ENCODE data around the gene TMEM196. TPM values are rescaled to one million over a fixed set of nuclear protein-coding genes. Genes with fewer than 3 reads are reported as not detected.

TMEM196 gene
- total and polyA plus RNA-seq, 2 donors (not counting 3 experiments of a cell fraction or from before 2014, with no cell fraction given) = not detected

DNA sequence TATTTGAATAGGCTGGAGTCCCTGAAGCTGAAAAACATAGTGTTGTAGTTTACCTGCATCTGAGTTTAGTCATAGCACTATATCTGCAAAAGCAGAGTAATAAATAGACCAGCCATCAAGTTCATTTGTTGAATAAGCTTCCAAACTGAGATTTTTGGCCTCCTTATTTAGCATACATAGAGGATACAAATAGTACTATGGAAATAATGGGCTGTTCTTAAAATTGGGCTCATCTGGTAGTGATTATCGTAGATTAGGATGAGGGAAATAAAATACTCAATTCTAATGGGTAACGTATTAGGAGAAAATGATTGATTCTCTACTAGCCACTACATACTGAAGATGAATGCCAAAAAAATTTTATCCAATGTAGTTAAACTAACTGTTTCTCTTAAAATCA, 41.4 kb upstream of the TMEM196 start:
- Histone ChIP-seq H3K79me2 (ENCODE audit: control insufficient read depth, insufficient read depth, low read length) (no peaks in the 10 kb centered on the region), H3K4me2 (ENCODE audit: insufficient read depth, low read length) (no peak overlapping the region), H2AFZ (ENCODE audit: low read depth, low read length) (no peak overlapping the region), H3K9ac (replicated peaks; ENCODE audit: extremely low read depth, insufficient read depth, low read length) (no peak overlapping the region), H4K20me1 (replicated peaks; ENCODE audit: control insufficient read depth, extremely low read depth, insufficient read depth, low read length) (no peaks in the 10 kb centered on the region), H3K9me1 (replicated peaks; ENCODE audit: control insufficient read depth, extremely low read depth, insufficient read depth, low read length) (no peaks in the 10 kb centered on the region), H3K36me3 (ENCODE audit: control insufficient read depth in 2 of 2, extremely low read depth in 1 of 2, insufficient read depth in 2 of 2, low read length in 2 of 2) (no peaks in the 10 kb centered on the region), H3K27me3 (ENCODE audit: control insufficient read depth in 2 of 2, insufficient read depth in 2 of 2, low read length in 2 of 2) (no peaks in the 10 kb centered on the region), H3K4me3 (replicated peaks in 1 of 3; ENCODE audit: insufficient read depth in 1 of 3, low read depth in 1 of 3, low read length in 3 of 3) (no peak overlapping the region), H3K9me3 (replicated peaks; ENCODE audit: control insufficient read depth, insufficient read depth, low read length) (no peaks in the 10 kb centered on the region), H3K4me1 (ENCODE audit: control insufficient read depth, extremely low read depth, insufficient read depth, low read length) (no peaks in the 10 kb centered on the region), H3K27ac (ENCODE audit: insufficient read depth, low read depth, low read length) (no peak overlapping the region)
- ChIA-PET CTCF (no interaction called here), POLR2A (no interaction called here)
- DNase-seq (ENCODE audit: low read depth, low spot score) (no peak), FAIRE-seq (no peak)
- dilution Hi-C loops (cut with MboI; ENCODE audit: extremely low pct_ligation_motif_present, low sequenced_read_pairs) (no loop called here), intact Hi-C loops (cut with micrococcal nuclease) (no loop called here)
- BruUV-seq (replicated peaks) = no TSS peak
- TF ChIP-seq, protein P1, sequence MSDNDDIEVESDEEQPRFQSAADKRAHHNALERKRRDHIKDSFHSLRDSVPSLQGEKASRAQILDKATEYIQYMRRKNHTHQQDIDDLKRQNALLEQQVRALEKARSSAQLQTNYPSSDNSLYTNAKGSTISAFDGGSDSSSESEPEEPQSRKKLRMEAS (IDR thresholded peaks at IDR 0.05; ENCODE audit: insufficient read depth, insufficient read length) = no peak
- no peak for TF ChIP-seq POLR2A (IDR thresholded peaks at IDR 0.05; ENCODE audit: low read depth, low read length)
- TF ChIP-seq FOS (IDR thresholded peaks at IDR 0.05; ENCODE audit: borderline replicate concordance, insufficient read depth, low read length) = no peak
- no peak for TF ChIP-seq EZH2 (IDR thresholded peaks at IDR 0.05; ENCODE audit: borderline replicate concordance, low read depth, low read length, severe bottlenecking)
- no peak for TF ChIP-seq POLR2AphosphoS5 (IDR thresholded peaks at IDR 0.05; ENCODE audit: insufficient read depth, low read depth, low read length)
- no peak for TF ChIP-seq JUN (IDR thresholded peaks at IDR 0.05; ENCODE audit: borderline replicate concordance, insufficient read depth, insufficient read length, low read depth)
- TF ChIP-seq MYC (IDR thresholded peaks at IDR 0.05; ENCODE audit: low read depth, low read length) = no peak
- TF ChIP-seq, protein P2, sequence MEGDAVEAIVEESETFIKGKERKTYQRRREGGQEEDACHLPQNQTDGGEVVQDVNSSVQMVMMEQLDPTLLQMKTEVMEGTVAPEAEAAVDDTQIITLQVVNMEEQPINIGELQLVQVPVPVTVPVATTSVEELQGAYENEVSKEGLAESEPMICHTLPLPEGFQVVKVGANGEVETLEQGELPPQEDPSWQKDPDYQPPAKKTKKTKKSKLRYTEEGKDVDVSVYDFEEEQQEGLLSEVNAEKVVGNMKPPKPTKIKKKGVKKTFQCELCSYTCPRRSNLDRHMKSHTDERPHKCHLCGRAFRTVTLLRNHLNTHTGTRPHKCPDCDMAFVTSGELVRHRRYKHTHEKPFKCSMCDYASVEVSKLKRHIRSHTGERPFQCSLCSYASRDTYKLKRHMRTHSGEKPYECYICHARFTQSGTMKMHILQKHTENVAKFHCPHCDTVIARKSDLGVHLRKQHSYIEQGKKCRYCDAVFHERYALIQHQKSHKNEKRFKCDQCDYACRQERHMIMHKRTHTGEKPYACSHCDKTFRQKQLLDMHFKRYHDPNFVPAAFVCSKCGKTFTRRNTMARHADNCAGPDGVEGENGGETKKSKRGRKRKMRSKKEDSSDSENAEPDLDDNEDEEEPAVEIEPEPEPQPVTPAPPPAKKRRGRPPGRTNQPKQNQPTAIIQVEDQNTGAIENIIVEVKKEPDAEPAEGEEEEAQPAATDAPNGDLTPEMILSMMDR (IDR thresholded peaks at IDR 0.05; ENCODE audit: extremely low read depth in 1 of 2, insufficient read depth in 1 of 2, low read depth in 1 of 2, low read length in 2 of 2) = no peak
- TF ChIP-seq GATA2 (IDR thresholded peaks at IDR 0.05; ENCODE audit: insufficient read depth, insufficient read length, low read depth, low read length) = no peak
